22Rv1 (cell line): ENCODE results near the gene SLC48A1.

ENCODE experiments used
- H3K27ac ChIP-seq: fragments of 450-650 bp; 2 replicates; pipeline ENCODE4 v1.5.1; 2017
- ZFX ChIP-seq: fragments of 450-650 bp; IDR thresholded peaks from 2 replicates; pipeline ENCODE4 v1.6.1; 2017; ENCODE audit warnings: antibody characterized with exemption, borderline replicate concordance
- TF ChIP-seq, protein P1 (sequence below): fragments of 450-650 bp; IDR thresholded peaks from 2 replicates; pipeline ENCODE4 v1.5.1; 2017; ENCODE audit warnings: mild to moderate bottlenecking

The SLC48A1 gene

DNA sequence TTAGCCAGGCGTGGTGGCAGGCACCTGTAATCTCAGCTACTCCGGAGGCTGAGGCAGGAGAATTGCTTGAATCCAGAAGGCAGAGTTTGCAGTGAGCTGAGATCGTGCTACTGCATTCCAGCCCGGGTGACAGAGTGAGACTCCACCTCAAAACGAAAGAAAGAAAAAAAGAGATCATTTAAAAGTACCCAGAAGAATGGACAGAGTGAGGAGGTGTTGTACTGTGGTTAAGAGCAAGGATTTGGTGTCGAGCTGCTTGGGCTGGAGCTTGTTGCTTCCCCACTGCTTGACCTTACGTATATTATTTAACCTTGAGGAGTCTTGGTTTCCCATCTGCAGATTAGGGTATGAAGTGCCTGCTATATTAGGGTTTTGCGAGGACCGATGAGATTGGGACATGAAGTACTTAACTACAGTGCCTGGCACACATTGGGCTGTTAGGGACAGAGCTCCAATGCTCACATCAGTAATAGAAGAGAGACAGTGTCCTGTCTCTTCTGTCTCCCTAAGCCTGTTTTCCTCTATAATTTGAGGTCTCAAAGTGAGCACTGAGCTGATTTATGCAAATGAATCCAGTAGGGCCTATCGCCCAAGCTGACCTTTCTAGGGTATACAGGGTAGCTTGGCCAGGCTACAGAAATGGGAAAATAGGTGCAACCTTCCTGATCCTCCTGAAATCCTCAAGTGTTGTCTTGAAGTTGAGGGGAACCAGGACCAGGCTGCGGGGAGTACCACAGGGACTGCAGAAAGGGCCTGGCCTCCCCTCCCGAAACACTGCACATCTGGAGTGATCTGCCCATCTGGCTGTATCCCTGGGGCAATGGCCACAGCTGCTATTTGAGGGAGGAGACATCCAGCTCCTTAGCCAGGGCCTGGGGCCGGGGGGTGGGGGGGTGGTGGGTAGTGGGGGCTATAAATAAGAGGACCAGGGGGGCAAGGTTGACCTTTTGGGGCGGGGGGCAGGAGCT is 55.3 kb downstream of the SLC48A1 start:
- TF ChIP-seq ZFX = no peak
- H3K27ac ChIP-seq = peak overlapping the region; percentile 54

GRCh38 chr12:47828976-47829482 is 56.0 kb downstream of the SLC48A1 start:
- TF ChIP-seq ZFX = no peak
- TF ChIP-seq, protein P1, sequence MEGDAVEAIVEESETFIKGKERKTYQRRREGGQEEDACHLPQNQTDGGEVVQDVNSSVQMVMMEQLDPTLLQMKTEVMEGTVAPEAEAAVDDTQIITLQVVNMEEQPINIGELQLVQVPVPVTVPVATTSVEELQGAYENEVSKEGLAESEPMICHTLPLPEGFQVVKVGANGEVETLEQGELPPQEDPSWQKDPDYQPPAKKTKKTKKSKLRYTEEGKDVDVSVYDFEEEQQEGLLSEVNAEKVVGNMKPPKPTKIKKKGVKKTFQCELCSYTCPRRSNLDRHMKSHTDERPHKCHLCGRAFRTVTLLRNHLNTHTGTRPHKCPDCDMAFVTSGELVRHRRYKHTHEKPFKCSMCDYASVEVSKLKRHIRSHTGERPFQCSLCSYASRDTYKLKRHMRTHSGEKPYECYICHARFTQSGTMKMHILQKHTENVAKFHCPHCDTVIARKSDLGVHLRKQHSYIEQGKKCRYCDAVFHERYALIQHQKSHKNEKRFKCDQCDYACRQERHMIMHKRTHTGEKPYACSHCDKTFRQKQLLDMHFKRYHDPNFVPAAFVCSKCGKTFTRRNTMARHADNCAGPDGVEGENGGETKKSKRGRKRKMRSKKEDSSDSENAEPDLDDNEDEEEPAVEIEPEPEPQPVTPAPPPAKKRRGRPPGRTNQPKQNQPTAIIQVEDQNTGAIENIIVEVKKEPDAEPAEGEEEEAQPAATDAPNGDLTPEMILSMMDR = no peak
- H3K27ac ChIP-seq = peak overlapping the region; percentile 54

DNA sequence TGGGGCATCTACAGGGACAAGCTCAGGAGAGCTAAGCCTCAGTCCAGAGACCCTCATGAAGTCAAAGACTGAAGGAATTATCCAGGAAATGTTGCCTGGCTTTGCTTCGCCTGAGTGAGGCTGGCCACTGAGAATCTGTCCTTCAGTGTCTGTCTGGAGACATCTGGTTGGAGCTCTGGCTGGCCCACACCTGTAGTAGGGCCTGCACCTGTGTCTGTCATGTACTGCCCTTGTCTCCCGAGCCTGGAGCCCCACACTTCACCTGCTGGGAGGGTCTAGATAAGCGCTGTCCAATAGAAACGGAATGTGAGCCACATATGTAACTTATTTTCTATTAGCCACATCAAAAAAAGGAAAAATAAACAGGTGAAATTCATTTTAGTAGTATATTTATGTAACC is 56.5 kb downstream of the SLC48A1 start:
- TF ChIP-seq ZFX = no peak
- TF ChIP-seq, protein P1 = no peak
- peak overlapping the region; percentile 54 for H3K27ac ChIP-seq
